Lower lobe of right lung (tissue), 2 donors: Measurements from ENCODE around the gene OR52K2. TPM values are rescaled to one million over a fixed set of nuclear protein-coding genes. Genes with fewer than 3 reads are reported as not detected.
A peak's percentile ranks its signal among the peaks of the same experiment; 100 is the strongest.

Source experiments
- ATAC-seq, 2 donors: fragments of 200-7000 bp; cut with Tn5 transposase; one replicate each; pipeline ENCODE4 v1.9.1; 2020 to 2022; ENCODE audit warnings: mild to moderate bottlenecking in 2 of 2, moderate library complexity in 2 of 2
- DNase-seq: peaks from one replicate; pipeline ENCODE4 v3.0.0-alpha.2; 2020
- H3K27ac ChIP-seq: fragments of 200-600 bp; one replicate; pipeline ENCODE4 v1.8.0; 2022
- H3K27me3 ChIP-seq: fragments of 200-600 bp; one replicate; pipeline ENCODE4 v1.8.0; 2022; ENCODE audit warnings: low read depth
- H3K36me3 ChIP-seq: fragments of 200-600 bp; one replicate; pipeline ENCODE4 v1.8.0; 2022; ENCODE audit warnings: mild to moderate bottlenecking
- H3K4me1 ChIP-seq: fragments of 200-600 bp; one replicate; pipeline ENCODE4 v1.8.0; 2022
- H3K4me3 ChIP-seq: fragments of 200-600 bp; one replicate; pipeline ENCODE4 v1.8.0; 2022; ENCODE audit warnings: mild to moderate bottlenecking
- H3K9me3 ChIP-seq: fragments of 200-600 bp; one replicate; pipeline ENCODE4 v1.8.0; 2022
- CTCF ChIP-seq: fragments of 200-600 bp; IDR thresholded peaks from one replicate; pipeline ENCODE4 v1.8.0; 2022; ENCODE audit warnings: antibody characterized with exemption, mild to moderate bottlenecking
- intact Hi-C: fragments of 100-400 bp; cut with DNase I; formaldehyde crosslinking; loops from one replicate; pipeline ENCODE4 v1.11.0; 2022
- total RNA-seq: library from RNA; stranded (reverse); fragmentation: NEBNext Ultra II Directional; extraction: Animal tissue kit (Norgen Biotek cat#: 25700); gene quantifications from one replicate; pipeline ENCODE4 v1.2.1, GENCODE V29; 2021
- donor health status: DM: no; HTN: yes; CAD: no; lungs with severe emphysema.

OR52K2 gene
- total RNA-seq, 1 donor from 2014 or later, result 0.47 TPM

GRCh38 chr11:4465407-4465806 is 16.3 kb downstream of the OR52K2 start:
- no peak for TF ChIP-seq CTCF
- H3K4me3 ChIP-seq, result no peak overlapping the region

GRCh38 chr11:4466131-4466870 is 17.2 kb downstream of the OR52K2 start:
- intact Hi-C loops, result no loop called here
- no peaks in the 10 kb centered on the region for H3K27me3 ChIP-seq
- DNase-seq, result no peak
- no peaks in the 10 kb centered on the region for H3K36me3 ChIP-seq
- no peak for ATAC-seq
- H3K9me3 ChIP-seq, result peaks cover 15% of the 10 kb centered on the region
- no peak for TF ChIP-seq CTCF
- H3K4me1 ChIP-seq, result no peaks in the 10 kb centered on the region
- H3K27ac ChIP-seq, result no peak overlapping the region
- H3K4me3 ChIP-seq, result no peak overlapping the region

More at GRCh38 chr11:4465407-4465806, 16.3 kb downstream of the OR52K2 start:
- DNase-seq, result no peak
- H3K27ac ChIP-seq, result no peak overlapping the region
- no peaks in the 10 kb centered on the region for H3K4me1 ChIP-seq
- no peaks in the 10 kb centered on the region for H3K36me3 ChIP-seq
- intact Hi-C loops, result no loop called here
- ATAC-seq, result no peak
- peaks cover 15% of the 10 kb centered on the region for H3K9me3 ChIP-seq
- H3K27me3 ChIP-seq, result no peaks in the 10 kb centered on the region

GRCh38 chr11:4466871-4467442 is 17.9 kb downstream of the OR52K2 start:
- Histone ChIP-seq H3K9me3 (peaks cover 15% of the 10 kb centered on the region), H3K4me1 (no peaks in the 10 kb centered on the region), H3K27ac (no peak overlapping the region), H3K27me3 (no peaks in the 10 kb centered on the region), H3K4me3 (no peak overlapping the region), H3K36me3 (no peaks in the 10 kb centered on the region)
- TF ChIP-seq CTCF, result no peak
- ATAC-seq (no peak), DNase-seq (no peak)
- intact Hi-C loops, result no loop called here

- no peak overlapping the region for H3K4me3 ChIP-seq
- DNase-seq (no peak), ATAC-seq (peak in 1 of 2 donors; percentile 28)
- H3K27me3 ChIP-seq, result no peaks in the 10 kb centered on the region
- TF ChIP-seq CTCF, result no peak
- no peak overlapping the region for H3K27ac ChIP-seq
- peaks cover 15% of the 10 kb centered on the region for H3K9me3 ChIP-seq
- no peaks in the 10 kb centered on the region for H3K4me1 ChIP-seq
- intact Hi-C loops, result no loop called here
- no peaks in the 10 kb centered on the region for H3K36me3 ChIP-seq
Measured at GRCh38 chr11:4467811-4468606, 18.9 kb downstream of the OR52K2 start.

- no peaks in the 10 kb centered on the region for H3K36me3 ChIP-seq
- H3K9me3 ChIP-seq, result no peaks in the 10 kb centered on the region
- H3K4me3 ChIP-seq, result no peak overlapping the region
- intact Hi-C loops, result no loop called here
- H3K4me1 ChIP-seq, result no peaks in the 10 kb centered on the region
- H3K27me3 ChIP-seq, result no peaks in the 10 kb centered on the region
- DNase-seq, result no peak
- ATAC-seq, result no peak
- no peak overlapping the region for H3K27ac ChIP-seq
- TF ChIP-seq CTCF, result no peak
Measured at GRCh38 chr11:4479644-4480043, 30.5 kb downstream of the OR52K2 start.
